ENCODE measurements around the gene APOH. TPM values are rescaled to one million over a fixed set of nuclear protein-coding genes. Genes with fewer than 3 reads are reported as not detected.

Gene APOH
- total RNA-seq, 1 donor from 2014 or later = not detected

Other genes with a start within 250 kb of the APOH start
- gene CEP112, start 37.3 kb downstream of the APOH start, total RNA-seq = 22.7 and 35.3 TPM in 2 replicates
- 8.4 and 8.6 TPM in 2 replicates for gene PRKCA, start 73.2 kb upstream of the APOH start, total RNA-seq

Data from myocyte (in vitro differentiated cells).